IMR-90 (cell line): ENCODE results near the gene SLC27A2.

Experiments used
- BHLHE40 ChIP-seq: fragments of 150-350 bp; IDR thresholded peaks from 2 replicates; pipeline ENCODE4 v1.6.1; 2016; ENCODE audit warnings: mild to moderate bottlenecking, low read depth, low read length
- CEBPB ChIP-seq: IDR thresholded peaks from 2 replicates; pipeline ENCODE4 v1.6.1; 2012; ENCODE audit warnings: low read depth, low read length, improper control_type of control experiment
- CHD1 ChIP-seq: IDR thresholded peaks from 2 replicates; pipeline ENCODE4 v1.6.1; 2012; ENCODE audit warnings: low read depth, low read length, improper control_type of control experiment
- FOS ChIP-seq: fragments of 150-350 bp; IDR thresholded peaks from 2 replicates; pipeline ENCODE4 v1.6.1; 2016; ENCODE audit warnings: low read depth, low read length
- MAZ ChIP-seq: IDR thresholded peaks from 2 replicates; pipeline ENCODE4 v1.6.1; 2012; ENCODE audit warnings: low read depth, mild to moderate bottlenecking, low read length, improper control_type of control experiment, moderate library complexity, borderline replicate concordance
- MXI1 ChIP-seq: IDR thresholded peaks from 2 replicates; pipeline ENCODE4 v1.6.1; 2012; ENCODE audit warnings: low read depth, mild to moderate bottlenecking, low read length, moderate library complexity, borderline replicate concordance
- NFE2L2 ChIP-seq: fragments of 150-350 bp; IDR thresholded peaks from 2 replicates; pipeline ENCODE4 v1.6.1; 2016; ENCODE audit warnings: low read depth, mild to moderate bottlenecking, low read length
- POLR2A ChIP-seq: IDR thresholded peaks from 2 replicates; pipeline ENCODE4 v1.6.1; 2012; ENCODE audit warnings: mild to moderate bottlenecking, low read depth, low read length
- RAD21 ChIP-seq: IDR thresholded peaks from 2 replicates; pipeline ENCODE4 v1.6.1; 2012; ENCODE audit warnings: low read length, improper control_type of control experiment
- RCOR1 ChIP-seq: IDR thresholded peaks from 2 replicates; pipeline ENCODE4 v1.6.1; 2012; ENCODE audit warnings: mild to moderate bottlenecking, low read length, improper control_type of control experiment; ENCODE audit not compliant: insufficient replicate concordance
- RFX5 ChIP-seq: IDR thresholded peaks from 2 replicates; pipeline ENCODE4 v1.8.0; 2012; ENCODE audit warnings: low read depth, mild to moderate bottlenecking, low read length, moderate library complexity
- SMC3 ChIP-seq: fragments of 150-350 bp; IDR thresholded peaks from 2 replicates; pipeline ENCODE4 v1.6.1; 2016; ENCODE audit warnings: low read depth, mild to moderate bottlenecking, antibody characterized with exemption, low read length, moderate library complexity
- TF ChIP-seq, protein P1 (sequence below): conservative IDR thresholded peaks from 2 replicates; pipeline ENCODE4 v1.5.1; 2012; ENCODE audit warnings: mild to moderate bottlenecking, low read depth, low read length, improper control_type of control experiment
- TF ChIP-seq, protein P2 (sequence below): fragments of 150-350 bp; IDR thresholded peaks from 2 replicates; pipeline ENCODE4 v1.6.1; 2017; ENCODE audit warnings: mild to moderate bottlenecking, antibody characterized with exemption, low read length, low read depth

DNA sequence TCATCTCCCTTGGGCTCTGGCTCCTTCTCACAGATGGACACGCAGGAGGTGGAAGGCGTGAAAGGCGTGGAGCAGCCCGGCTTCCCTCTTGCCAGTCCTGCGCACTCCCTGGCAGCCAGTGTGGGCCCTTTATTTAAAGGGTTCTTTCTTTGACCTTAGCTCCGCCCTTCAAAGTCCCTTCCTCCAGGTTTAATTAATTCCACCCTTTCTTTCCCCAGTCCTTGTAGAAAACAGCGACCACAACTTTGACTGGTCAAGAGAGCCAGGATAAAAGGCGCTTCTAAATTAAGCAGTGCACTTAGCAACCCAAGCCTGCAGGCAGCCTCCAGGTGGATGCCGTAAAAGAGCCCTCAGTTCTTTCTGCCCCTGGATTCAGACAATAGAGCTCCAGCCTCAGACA, 83.6 kb downstream of the SLC27A2 start, which contains the start of gene HDC:
- TF ChIP-seq POLR2A (no peak), SMC3 (no peak), RCOR1 (no peak), MAZ (no peak), MXI1 (no peak), RAD21 (no peak), FOS (no peak), BHLHE40 (no peak), CEBPB (no peak), RFX5 (no peak), CHD1 (no peak), NFE2L2 (no peak)
- TF ChIP-seq, protein P1, sequence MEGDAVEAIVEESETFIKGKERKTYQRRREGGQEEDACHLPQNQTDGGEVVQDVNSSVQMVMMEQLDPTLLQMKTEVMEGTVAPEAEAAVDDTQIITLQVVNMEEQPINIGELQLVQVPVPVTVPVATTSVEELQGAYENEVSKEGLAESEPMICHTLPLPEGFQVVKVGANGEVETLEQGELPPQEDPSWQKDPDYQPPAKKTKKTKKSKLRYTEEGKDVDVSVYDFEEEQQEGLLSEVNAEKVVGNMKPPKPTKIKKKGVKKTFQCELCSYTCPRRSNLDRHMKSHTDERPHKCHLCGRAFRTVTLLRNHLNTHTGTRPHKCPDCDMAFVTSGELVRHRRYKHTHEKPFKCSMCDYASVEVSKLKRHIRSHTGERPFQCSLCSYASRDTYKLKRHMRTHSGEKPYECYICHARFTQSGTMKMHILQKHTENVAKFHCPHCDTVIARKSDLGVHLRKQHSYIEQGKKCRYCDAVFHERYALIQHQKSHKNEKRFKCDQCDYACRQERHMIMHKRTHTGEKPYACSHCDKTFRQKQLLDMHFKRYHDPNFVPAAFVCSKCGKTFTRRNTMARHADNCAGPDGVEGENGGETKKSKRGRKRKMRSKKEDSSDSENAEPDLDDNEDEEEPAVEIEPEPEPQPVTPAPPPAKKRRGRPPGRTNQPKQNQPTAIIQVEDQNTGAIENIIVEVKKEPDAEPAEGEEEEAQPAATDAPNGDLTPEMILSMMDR = no peak
- TF ChIP-seq, protein P2, sequence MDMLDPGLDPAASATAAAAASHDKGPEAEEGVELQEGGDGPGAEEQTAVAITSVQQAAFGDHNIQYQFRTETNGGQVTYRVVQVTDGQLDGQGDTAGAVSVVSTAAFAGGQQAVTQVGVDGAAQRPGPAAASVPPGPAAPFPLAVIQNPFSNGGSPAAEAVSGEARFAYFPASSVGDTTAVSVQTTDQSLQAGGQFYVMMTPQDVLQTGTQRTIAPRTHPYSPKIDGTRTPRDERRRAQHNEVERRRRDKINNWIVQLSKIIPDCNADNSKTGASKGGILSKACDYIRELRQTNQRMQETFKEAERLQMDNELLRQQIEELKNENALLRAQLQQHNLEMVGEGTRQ = no peak
